Mammary epithelial cell (primary cell): ENCODE data around the gene ZNF91.

Source experiments
- EZH2 ChIP-seq: IDR thresholded peaks from 2 replicates; pipeline ENCODE4 v1.6.1; 2012; ENCODE audit warnings: low read length, inconsistent platforms, borderline replicate concordance
- TF ChIP-seq, protein P1 (sequence below), 2 donors: IDR thresholded peaks in 1 of 2; conservative IDR thresholded peaks in 1 of 2; 2 replicates each; pipeline ENCODE4 v1.5.1; 2011 to 2012; ENCODE audit warnings: inconsistent platforms in 2 of 2, low read length in 2 of 2, mild to moderate bottlenecking in 2 of 2, control low read depth in 1 of 2, low read depth in 1 of 2; ENCODE audit not compliant: insufficient read depth in 1 of 2; ENCODE audit errors: extremely low read depth in 1 of 2

DNA sequence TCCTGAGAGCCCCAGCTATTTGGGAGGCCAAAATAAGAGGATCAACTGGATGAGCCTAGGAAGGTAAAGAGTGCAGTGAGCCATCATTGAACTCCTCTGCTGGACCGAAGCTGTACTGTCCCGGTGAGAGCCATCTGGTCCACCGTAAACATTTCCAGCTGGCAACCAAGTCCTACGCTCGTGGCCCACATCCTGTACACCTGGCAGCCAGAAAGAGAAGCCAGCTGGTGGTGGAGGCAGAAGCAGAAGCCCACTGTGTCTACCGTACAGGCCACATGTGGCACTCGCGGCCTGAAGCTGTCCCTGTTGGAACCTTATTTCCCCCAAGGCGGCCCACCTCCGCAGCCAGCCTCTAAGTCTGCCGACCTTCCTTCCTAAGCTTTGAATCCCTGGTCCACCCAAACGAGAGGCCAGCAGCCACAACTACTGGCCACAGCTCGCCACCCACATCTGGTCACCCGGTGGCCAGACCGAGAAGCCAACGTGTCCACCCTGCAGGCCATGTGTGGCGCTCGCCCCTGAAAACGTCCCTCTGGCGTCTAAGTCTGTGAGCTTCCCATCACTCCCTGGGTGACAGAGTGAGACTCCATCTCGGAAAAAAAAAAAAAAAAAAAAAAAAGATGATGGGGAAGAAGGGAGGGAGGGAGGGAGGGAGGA is 14.2 kb upstream of the ZNF91 start:
- TF ChIP-seq, protein P1, sequence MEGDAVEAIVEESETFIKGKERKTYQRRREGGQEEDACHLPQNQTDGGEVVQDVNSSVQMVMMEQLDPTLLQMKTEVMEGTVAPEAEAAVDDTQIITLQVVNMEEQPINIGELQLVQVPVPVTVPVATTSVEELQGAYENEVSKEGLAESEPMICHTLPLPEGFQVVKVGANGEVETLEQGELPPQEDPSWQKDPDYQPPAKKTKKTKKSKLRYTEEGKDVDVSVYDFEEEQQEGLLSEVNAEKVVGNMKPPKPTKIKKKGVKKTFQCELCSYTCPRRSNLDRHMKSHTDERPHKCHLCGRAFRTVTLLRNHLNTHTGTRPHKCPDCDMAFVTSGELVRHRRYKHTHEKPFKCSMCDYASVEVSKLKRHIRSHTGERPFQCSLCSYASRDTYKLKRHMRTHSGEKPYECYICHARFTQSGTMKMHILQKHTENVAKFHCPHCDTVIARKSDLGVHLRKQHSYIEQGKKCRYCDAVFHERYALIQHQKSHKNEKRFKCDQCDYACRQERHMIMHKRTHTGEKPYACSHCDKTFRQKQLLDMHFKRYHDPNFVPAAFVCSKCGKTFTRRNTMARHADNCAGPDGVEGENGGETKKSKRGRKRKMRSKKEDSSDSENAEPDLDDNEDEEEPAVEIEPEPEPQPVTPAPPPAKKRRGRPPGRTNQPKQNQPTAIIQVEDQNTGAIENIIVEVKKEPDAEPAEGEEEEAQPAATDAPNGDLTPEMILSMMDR (conservative IDR thresholded peaks at IDR 0.05 in 1 of 2, IDR thresholded peaks at IDR 0.05 in 1 of 2; ENCODE audit: extremely low read depth in 1 of 2, insufficient read depth in 1 of 2, low read depth in 1 of 2, low read length in 2 of 2): no peak
- no peak for TF ChIP-seq EZH2
